ENCODE results near the gene TRIO.

TRIO gene

DNA sequence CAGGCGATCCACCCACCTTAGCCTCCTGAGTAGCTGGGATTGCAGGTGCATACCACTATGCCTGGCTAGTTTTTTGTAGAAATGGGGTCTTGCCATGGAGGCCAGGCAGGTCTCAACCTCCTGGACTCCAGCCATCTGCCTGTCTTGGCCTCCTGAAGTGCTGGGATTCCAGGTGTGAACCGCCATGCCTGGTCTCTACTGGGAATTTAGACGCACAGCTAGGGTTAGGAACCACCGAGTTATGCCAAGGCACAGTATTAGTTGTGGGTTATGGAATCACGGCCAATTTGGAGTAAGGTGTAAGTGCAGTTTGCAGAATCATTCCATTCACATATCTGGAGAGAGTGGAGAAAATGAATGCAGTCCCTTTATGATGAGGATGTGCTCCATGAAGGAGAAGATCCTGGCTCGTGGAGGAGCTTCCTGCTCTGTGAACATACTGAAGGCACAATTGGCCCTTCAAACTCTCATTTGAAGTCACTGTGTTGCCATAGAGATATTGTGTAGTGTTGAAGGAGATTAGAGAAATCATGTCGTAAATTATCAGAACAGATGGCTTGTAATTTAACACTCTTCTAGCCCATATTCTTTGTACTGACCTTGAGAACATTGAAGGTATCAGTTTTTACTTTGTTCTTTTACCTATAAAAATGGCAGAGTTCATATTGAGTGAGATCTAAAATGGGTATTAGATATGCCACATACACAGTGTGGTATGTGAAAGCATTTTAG is 18.8 kb downstream of the TRIO start:
- Histone ChIP-seq H3K4me1 (ENCODE audit: insufficient read depth, low read length) (peaks cover 20% of the 10 kb centered on the region), H3K9ac (ENCODE audit: low read depth, low read length) (no peak overlapping the region), H3K36me3 (ENCODE audit: insufficient read depth, low read length) (no peaks in the 10 kb centered on the region), H3K9me3 (ENCODE audit: control insufficient read depth, insufficient read depth, low read length) (peaks cover 3% of the 10 kb centered on the region; the same call in 1 of the 2 replicates)

GRCh38 chr5:14164164-14165163 is 21.3 kb downstream of the TRIO start:
- Histone ChIP-seq H3K36me3 (ENCODE audit: insufficient read depth, low read length) (no peaks in the 10 kb centered on the region), H3K9me3 (ENCODE audit: control insufficient read depth, insufficient read depth, low read length) (peaks cover 3% of the 10 kb centered on the region; the same call in 1 of the 2 replicates), H3K4me1 (ENCODE audit: insufficient read depth, low read length) (peaks cover 43% of the 10 kb centered on the region), H3K9ac (ENCODE audit: low read depth, low read length) (no peak overlapping the region)

DNA sequence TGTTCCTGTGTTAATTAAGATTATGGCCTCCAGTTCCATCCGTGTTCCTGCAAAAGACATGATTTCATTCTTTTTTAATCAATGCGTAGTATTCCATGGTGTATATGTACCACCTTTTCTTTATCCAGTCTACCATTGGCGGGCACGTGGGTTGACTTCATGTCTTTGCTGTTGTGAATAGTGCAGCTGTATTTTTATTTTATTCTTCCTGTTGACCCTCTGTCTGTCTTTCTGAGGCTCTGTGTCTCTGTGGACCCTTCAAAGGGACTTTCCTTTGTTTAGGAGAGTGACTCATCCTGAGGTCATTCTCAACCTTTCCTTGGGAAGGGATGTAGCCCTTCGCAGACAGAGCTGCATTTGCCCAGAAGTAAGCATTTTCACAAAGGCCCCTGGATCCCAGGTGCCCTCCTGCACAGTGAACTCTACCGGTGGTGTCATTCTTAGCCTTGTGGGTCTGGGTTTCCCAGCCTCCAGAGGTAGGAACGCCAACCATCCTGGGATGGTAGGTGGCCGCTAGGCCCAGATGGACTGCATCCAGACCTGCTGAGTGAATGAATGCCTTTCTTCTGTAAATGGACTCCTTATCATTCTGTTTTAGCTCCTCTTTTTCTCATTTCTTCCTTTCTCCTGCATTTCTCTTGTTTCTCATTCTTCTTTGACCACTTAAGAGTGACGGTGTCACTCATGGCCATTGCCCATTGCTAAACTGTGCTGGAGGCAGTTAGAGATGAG is 22.4 kb downstream of the TRIO start:
- Histone ChIP-seq H3K4me1 (ENCODE audit: insufficient read depth, low read length) (peaks cover 47% of the 10 kb centered on the region), H3K9me3 (ENCODE audit: control insufficient read depth, insufficient read depth, low read length) (peaks cover 3% of the 10 kb centered on the region; the same call in 1 of the 2 replicates), H3K9ac (ENCODE audit: low read depth, low read length) (no peak overlapping the region), H3K36me3 (ENCODE audit: insufficient read depth, low read length) (no peaks in the 10 kb centered on the region)

DNA sequence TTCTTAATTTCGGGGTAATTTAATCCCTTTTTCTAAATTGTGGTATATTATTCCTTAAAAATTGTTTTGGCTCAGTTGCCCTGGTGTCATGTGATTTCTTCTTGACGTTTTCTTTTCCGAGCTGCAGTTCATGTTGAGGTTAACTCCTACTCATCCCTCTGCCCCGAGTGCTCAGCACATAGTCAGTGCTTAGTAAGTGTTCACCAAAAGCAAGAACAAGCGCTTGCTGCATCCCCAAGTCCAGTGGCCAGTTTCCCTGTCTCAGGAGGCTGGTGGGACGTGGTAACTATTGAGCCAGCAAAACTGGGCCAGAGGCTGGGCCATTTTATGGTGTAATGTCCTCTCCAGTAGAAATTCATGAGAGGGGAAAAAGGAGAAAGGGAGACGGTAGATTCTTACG is 23.3 kb downstream of the TRIO start:
- Histone ChIP-seq H3K4me1 (ENCODE audit: insufficient read depth, low read length) (peaks cover 52% of the 10 kb centered on the region), H3K36me3 (ENCODE audit: insufficient read depth, low read length) (no peaks in the 10 kb centered on the region), H3K9ac (ENCODE audit: low read depth, low read length) (no peak overlapping the region), H3K9me3 (ENCODE audit: control insufficient read depth, insufficient read depth, low read length) (peaks cover 3% of the 10 kb centered on the region; the same call in 1 of the 2 replicates)

DNA sequence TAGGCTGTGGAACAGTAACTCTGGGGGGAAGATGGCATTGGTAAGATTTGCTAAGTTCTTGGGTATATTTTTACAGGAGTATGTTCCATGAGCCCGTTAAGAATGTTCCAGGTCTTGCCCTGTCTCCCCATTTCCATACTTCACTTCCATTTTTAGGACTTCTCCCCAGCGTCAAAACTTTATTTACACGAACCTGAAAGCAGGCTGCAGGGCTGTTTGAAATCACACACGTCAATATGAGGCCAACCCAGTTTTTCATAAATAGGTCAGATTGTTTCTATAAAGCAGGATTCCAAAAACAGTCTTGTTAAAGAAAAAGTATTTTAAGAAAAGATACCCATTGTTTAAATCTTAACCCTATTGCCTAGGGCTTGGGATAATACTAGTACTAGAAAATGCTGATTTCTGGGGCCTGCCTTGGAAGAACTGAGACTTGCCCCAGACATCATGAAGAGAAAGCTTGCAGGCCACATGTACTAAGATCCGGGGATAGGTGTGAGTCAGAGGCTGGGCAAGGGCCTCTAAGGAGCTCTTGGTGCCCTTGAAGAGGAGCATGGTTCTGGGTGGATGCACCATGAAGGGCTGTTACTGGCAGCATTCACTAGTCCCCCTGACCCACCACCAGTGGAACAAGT is 24.2 kb downstream of the TRIO start:
- Histone ChIP-seq H3K4me1 (ENCODE audit: insufficient read depth, low read length) (peaks cover 61% of the 10 kb centered on the region), H3K36me3 (ENCODE audit: insufficient read depth, low read length) (no peaks in the 10 kb centered on the region), H3K9me3 (ENCODE audit: control insufficient read depth, insufficient read depth, low read length) (peaks cover 3% of the 10 kb centered on the region; the same call in 1 of the 2 replicates), H3K9ac (ENCODE audit: low read depth, low read length) (no peak overlapping the region)

GRCh38 chr5:14168144-14168792 is 25.1 kb downstream of the TRIO start:
- Histone ChIP-seq H3K36me3 (ENCODE audit: insufficient read depth, low read length) (no peaks in the 10 kb centered on the region), H3K4me1 (ENCODE audit: insufficient read depth, low read length) (peaks cover 68% of the 10 kb centered on the region), H3K9me3 (ENCODE audit: control insufficient read depth, insufficient read depth, low read length) (peaks cover 3% of the 10 kb centered on the region; the same call in 1 of the 2 replicates), H3K9ac (ENCODE audit: low read depth, low read length) (no peak overlapping the region)

DNA sequence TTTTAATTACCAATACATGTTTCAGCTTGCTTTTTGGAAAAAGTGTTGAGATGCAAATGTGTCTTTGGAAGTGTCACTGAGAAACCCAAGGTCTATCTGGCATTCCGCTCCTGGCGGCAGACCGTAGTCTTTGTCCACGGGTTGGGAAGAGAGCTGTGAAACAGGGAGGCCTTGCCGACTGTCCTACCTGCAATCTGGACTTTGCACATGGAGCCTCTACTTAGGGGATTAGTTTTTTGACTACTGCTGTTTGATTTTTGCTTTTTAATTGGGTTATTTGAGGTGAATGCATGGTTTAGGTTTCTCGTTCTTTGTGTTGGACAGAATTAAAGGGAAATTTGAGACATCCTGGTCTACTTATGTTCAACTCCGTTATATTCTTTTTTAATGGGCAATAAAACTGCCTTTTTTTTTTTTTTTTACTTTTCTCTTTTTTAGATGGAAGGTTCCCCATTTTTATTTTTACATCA is 25.7 kb downstream of the TRIO start:
- Histone ChIP-seq H3K36me3 (ENCODE audit: insufficient read depth, low read length) (no peaks in the 10 kb centered on the region), H3K4me1 (ENCODE audit: insufficient read depth, low read length) (peaks cover 73% of the 10 kb centered on the region), H3K9ac (ENCODE audit: low read depth, low read length) (no peak overlapping the region), H3K9me3 (ENCODE audit: control insufficient read depth, insufficient read depth, low read length) (no peaks in the 10 kb centered on the region)

DNA sequence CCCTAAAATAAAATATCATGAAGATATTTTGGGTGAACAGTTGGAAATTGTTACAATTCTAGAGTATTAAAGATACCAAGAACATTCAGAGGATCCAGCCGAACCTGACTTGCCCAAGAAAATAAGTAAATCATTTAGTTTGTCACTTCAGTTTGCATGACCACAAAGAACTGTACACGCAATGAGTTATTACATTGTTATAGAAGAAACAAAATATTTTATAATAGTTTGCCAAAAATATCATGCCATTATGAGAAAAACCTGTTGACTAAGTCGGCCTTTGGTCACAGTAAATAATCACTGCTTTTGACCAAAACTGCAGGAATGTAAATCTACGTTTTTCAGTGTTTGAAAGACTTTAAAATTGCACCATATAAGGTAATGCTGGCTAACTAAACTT is 27.9 kb downstream of the TRIO start:
- Histone ChIP-seq H3K9me3 (ENCODE audit: control insufficient read depth, insufficient read depth, low read length) (no peaks in the 10 kb centered on the region), H3K4me1 (ENCODE audit: insufficient read depth, low read length) (peaks cover 70% of the 10 kb centered on the region), H3K36me3 (ENCODE audit: insufficient read depth, low read length) (no peaks in the 10 kb centered on the region), H3K9ac (ENCODE audit: low read depth, low read length) (no peak overlapping the region)

DNA sequence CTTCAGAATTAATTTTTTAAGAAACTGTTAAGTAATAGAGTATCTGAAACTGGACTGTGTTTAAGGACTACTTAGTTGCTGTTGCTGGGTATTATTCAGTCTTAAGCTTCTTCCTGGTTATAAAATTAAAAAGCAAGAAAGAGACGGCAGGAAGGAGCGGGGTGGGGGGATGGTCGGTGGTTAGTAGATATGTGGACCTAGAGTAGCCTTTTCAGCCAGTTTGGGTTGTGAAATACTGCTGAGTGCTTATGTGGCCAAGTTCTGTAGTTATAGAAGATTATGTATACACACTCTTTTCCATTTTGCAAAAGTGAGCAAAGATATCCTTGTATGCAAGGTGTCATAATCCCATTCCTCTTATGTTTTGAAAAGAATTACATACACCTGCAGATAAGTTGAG is 28.5 kb downstream of the TRIO start:
- Histone ChIP-seq H3K9ac (ENCODE audit: low read depth, low read length) (no peak overlapping the region), H3K4me1 (ENCODE audit: insufficient read depth, low read length) (peaks cover 65% of the 10 kb centered on the region), H3K36me3 (ENCODE audit: insufficient read depth, low read length) (no peaks in the 10 kb centered on the region)

DNA sequence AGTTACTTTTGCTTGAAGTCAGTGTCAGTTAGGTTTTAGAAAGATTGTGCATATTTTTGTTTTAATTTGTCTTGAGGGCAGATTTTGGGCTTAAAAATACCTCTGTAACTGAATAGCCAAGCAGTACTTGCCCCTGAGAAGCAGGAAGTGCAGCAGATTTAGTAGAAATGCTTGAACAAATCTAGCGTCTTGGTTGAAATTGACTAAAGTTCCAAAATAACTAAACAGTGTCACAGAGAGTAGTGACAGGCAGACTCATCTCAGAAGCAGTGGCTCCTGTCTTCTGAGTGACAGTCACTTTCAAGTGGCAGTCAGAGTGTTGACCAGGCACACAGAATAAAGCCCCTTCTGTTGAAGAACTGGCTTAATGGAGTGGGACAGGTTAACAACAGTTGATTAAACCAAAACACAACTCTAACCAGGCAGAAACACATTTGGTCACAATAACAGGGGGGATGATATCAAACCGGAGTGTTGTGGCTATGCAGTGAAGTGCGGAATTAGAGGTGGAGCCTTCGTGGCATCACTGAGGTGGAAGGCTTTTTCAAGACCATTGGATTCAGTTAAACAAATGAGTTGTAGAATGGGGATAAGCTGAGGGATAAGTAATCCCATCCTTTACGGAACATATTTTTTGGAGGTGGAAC is 29.1 kb downstream of the TRIO start:
- Histone ChIP-seq H3K36me3 (ENCODE audit: insufficient read depth, low read length) (no peaks in the 10 kb centered on the region), H3K9me3 (ENCODE audit: control insufficient read depth, insufficient read depth, low read length) (no peaks in the 10 kb centered on the region), H3K4me1 (ENCODE audit: insufficient read depth, low read length) (peaks cover 65% of the 10 kb centered on the region), H3K9ac (ENCODE audit: low read depth, low read length) (no peak overlapping the region)

More for the DNA sequence above, 28.5 kb downstream of the TRIO start:
- no peaks in the 10 kb centered on the region for H3K9me3 ChIP-seq (ENCODE audit: control insufficient read depth, insufficient read depth, low read length)

- H3K4me1 ChIP-seq (ENCODE audit: insufficient read depth, low read length): peaks cover 65% of the 10 kb centered on the region
- no peak overlapping the region for H3K9ac ChIP-seq (ENCODE audit: low read depth, low read length)
- no peaks in the 10 kb centered on the region for H3K36me3 ChIP-seq (ENCODE audit: insufficient read depth, low read length)
- no peaks in the 10 kb centered on the region for H3K9me3 ChIP-seq (ENCODE audit: control insufficient read depth, insufficient read depth, low read length)
These were observed 30.5 kb downstream of the TRIO start for GRCh38 chr5:14173377-14174229.

- no peaks in the 10 kb centered on the region for H3K9me3 ChIP-seq (ENCODE audit: control insufficient read depth, insufficient read depth, low read length)
- no peak overlapping the region for H3K9ac ChIP-seq (ENCODE audit: low read depth, low read length)
- peaks cover 61% of the 10 kb centered on the region for H3K4me1 ChIP-seq (ENCODE audit: insufficient read depth, low read length)
- no peaks in the 10 kb centered on the region for H3K36me3 ChIP-seq (ENCODE audit: insufficient read depth, low read length)
These were observed 31.1 kb downstream of the TRIO start for GRCh38 chr5:14174230-14174636.
